Left kidney (tissue), 2 donors: ENCODE results near the gene POLR3A. TPM values are rescaled to one million over a fixed set of nuclear protein-coding genes. Genes with fewer than 3 reads are reported as not detected.

Source experiments
- DNase-seq: peaks from one replicate; pipeline ENCODE4 v3.0.0-alpha.2; 2013
- polyA plus RNA-seq: library from polyadenylated mRNA; unstranded; fragments of 120-200 nt; gene quantifications from one replicate; pipeline ENCODE4 v1.2.1, GENCODE V29; 2013; ENCODE audit not compliant: insufficient read length

POLR3A gene
- polyA plus RNA-seq, 1 donor = 20.3 TPM

DNA sequence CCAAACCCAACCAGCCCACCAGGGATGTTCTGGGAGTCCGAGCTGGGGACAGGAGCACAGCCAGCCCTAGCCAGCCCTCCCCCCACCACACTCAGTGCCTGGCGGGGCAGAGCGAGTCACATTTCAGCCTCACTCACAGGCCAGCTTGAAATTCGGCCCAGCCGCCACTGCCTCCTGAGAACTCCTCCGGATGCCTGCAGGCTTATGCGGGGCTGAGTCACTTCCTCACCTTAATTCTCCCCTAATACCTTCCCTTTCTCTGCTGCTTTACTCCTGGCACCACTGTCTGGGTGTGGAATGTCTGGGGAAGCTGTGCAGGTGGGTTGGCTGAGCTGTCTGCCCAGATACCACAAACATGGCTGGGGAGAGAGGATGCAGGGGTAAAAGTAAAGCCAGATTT is 80.1 kb downstream of the POLR3A start:
- no peak for DNase-seq

DNA sequence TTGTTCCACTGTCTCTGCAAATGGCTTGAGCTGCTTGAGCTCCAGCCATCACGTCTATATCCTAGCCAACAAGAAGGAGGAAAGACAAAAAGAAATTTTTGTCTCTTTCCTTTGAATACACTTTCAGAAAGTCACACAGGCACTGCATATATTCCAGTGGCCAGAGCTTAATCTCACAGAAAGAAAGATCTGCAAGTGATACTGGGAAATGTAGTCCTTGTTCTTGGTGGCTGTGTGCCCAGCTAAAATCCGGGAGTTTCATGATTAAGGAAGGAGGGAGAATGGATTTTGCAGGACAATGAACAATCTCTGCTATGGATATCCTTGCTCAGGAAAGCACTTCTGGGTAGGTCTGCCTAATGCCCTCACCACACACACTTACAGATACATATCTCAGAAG is 83.2 kb downstream of the POLR3A start:
- DNase-seq = no peak

DNA sequence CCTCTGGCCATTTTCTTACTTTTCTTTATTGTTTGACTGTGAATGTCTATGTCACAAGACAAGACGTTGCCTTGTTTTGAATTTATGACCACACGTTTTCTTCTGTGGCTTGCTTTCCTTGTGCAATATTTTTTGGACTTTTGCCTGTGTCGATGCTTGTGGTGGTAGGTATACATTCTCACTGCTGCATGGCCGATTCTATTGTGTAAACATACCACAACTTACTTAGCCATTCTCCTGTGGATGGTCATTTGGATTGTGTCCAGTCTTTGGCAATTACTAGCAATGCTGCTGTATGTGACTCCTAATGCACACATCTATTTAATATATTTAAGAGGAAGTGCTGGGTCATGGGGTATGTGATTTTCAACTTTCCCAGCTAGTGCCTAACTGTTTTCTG is 84.8 kb downstream of the POLR3A start:
- DNase-seq = no peak

DNA sequence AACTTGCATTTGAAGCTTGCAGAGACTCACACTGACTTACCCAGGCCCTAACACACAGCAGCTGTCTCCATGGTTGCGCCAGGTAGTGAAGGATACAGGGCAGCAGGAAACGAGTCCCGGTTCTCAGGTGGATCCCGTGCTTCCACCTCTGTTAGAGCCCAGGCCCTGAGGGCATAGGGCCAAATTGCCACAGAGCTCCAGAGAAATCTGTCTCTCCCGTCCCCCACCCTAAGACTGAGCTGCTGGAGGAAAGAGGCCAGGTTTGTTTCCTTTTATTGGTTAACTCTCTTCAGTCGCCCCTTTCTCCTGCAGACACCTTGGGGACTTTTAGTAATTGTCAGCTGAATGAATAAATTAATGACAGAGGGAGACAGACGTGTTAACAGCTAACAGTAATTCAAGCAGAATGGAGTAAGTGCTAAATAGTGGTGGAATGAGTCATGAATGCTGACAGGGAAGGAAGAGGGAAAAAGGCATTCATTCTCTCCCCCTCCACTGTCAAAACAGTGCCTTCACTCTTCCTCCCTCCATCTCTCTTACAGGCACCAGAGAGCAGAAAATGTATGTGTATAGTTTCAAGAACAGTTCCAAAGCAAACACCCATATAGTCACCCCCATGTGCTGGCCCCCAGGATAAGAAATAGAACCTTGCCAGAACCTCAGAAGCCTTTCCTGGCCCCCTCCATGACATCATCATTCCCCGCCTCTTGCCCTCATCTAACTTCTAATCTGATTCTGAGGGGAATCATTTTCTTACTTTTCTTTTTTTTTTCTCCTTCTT is 86.0 kb downstream of the POLR3A start:
- DNase-seq = peak; percentile 53

DNA sequence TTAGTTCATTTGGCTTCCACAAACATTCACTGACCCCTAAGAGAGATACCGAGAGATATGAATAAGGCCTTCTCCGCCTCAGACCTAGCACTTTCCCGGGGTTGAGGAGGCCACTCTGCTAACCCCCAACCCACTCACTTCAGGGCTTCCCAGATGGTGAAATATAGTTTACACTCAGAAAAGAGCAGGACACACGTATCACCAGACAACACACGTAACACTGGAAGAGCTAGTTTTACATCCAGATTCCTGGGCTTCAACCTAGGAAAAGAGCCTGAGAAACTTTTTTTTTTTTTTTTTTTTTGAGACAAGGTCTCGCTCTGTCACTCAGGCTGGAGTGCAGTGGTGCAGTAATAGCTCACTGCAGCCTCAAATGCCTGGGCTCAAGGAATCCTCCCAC is 87.5 kb downstream of the POLR3A start:
- no peak for DNase-seq

DNA sequence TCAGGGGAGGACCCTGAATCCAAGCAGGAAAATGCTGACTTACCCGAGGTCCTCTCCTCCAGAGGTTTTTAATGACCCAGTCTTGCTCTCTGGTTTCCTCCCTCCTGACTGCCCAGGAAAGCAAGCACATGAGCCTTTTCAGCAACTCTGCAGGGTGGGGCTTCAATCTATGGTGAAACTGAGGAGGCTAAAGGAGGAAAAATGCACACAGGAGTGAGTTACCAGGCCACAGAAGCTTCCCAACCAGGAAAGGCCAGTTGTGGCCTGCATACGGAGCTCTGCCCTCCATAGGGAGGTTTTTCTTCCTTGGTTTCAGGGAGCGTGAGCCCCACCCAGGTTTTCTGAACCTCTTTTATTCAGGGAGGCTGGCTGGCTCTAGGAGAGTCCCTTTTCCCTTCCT is 88.7 kb downstream of the POLR3A start:
- no peak for DNase-seq

DNA sequence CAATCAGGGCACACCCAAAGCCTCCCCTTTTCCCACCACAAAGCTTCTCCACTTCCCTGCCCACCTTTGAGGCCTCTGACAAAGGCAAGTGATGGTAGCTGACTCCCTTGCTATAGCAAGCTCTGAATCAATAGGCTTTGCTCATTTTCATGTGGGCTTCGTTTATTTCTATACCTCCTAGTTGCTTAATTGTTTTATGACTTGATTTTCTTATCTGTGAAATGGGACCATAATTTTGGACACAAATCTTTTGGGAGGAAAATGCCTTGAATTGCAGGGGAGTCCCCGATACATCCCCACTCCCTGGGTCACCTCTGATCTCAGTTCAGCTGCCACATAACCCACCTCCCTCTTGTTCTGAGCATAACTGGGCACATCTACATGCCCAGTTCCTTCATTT is 89.1 kb downstream of the POLR3A start:
- DNase-seq = no peak

DNA sequence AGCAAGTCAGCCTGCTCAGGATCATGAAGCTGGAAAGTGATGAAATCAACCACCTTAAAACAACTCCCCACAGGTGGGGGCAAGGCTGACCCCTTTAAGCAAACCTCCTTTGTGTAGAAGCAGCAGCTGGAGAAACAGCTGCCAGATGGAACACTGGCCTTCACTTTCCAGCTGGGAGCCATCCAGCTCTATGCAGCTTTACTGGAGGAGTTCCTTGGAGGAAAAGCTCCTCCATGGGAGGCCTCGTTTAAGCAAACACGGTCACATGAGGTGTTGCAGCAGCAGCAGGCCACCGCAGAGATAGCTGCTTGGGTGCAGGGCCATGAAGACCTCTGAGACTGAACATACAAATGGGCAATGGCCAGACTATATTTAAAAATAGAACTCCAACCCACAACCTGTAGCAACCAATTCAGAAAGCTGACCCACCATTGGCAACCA is 89.7 kb downstream of the POLR3A start:
- DNase-seq = peak; percentile 74

DNA sequence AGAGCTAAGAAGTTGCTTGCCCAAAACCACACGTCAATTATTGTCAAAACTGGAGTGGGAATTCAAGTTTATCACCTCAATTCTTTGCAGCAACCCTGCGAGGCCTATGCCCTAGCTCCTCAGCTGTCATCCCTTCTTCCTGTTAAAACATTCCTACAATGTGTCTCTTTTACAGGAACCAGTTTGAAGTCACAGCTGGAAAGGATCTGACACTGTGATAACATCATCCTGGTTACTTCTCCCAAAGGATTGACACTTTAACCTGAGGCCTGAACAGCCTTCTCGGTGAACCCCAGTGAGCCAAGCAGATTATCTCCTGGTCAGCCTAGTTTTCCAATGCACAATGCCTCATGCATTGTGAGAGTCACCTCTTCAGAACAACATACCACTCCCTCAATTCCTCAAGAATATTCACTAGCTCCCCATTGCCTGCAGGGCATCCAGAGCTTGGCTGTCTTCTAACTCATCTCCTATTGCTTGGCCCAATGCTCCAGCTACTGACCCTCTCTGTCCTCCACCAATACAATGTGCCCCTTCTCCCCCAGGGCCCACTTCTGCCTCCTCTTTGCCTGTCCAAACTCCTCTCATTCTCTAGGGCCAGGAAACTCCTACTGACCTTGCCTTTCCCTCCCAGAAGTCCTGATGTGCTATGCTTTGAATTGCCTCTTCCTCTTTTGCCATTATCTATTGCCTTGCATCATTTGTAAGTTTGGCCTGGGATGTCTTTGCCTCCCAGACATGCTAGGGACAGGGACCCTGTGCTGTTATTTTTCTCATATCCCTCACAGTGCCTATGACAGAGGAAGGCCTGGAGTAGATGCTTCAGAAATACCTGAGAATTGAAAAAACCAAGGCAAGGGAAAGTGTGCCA is 92.4 kb downstream of the POLR3A start:
- no peak for DNase-seq

DNA sequence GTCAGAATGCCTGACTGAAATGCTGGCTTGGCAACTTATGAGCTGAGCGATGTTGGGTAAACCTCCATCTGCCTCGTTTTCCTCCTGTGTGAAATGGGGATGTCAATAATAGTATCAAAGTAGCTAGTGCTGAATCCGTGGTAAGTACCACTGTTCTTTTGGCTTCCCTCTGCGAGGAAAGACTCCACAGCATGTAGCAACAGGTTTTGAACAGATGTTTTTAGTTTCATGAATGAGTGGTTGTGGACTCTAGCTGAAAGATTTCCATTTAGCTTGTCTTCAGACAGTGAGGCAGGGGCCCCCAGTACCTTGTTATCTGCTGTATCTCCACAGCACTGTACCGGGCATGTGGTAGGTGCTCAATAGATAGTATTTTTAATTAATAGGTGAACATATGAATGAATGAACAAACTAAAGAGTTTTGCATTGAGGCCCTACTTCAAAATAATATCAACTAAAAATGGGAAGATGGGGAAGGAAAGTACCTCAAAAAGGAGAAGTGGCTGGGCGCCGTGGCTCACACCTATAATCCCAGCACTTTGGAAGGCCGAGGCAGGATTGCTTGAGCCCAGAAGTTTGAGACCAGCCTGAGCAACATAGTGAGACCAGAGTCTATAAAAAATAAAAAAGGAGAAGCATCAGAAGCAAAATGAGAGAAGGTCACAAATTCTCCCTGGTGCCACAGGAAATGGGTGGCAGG is 97.1 kb downstream of the POLR3A start:
- DNase-seq = no peak

DNA sequence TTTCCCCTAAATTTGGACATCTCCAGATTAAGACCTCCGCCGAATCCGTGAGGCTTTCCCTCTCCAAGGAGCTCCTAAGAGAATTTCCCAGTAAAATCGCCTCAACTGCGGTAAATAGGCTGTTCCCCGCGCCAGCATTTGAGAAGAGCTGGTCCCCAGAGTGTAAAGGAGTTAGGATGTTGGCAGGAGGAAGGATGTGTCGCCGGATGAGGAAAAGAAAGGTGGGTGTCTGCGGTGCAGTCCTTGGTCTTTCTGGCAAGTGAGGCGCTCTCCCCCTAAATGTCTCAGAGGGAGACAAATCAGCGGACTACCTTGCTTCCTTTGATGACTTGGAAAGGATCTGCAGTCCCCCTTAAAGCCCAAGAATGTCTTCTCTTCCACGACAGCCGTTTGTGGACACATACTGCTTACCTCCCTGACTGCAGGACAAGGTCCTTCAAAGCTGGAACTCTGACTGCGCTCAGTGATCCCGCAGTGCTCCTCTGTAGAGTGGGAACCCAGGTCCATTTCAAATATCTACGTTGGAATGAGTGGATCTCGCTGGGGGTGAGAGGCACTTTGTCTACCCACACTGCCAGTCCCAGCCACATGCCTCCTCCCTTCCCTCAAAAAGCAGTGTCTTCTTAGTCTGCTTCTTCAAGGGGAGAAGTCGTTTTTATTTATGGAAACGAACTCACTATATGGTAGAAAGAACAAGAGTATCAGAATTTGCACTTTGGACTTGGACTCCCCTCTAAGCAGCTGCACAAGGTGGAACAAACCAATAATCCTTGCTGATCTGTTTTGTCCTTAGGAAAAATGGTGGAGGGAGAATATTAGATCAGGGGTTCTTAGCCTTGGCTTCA is 101.7 kb downstream of the POLR3A start:
- no peak for DNase-seq

DNA sequence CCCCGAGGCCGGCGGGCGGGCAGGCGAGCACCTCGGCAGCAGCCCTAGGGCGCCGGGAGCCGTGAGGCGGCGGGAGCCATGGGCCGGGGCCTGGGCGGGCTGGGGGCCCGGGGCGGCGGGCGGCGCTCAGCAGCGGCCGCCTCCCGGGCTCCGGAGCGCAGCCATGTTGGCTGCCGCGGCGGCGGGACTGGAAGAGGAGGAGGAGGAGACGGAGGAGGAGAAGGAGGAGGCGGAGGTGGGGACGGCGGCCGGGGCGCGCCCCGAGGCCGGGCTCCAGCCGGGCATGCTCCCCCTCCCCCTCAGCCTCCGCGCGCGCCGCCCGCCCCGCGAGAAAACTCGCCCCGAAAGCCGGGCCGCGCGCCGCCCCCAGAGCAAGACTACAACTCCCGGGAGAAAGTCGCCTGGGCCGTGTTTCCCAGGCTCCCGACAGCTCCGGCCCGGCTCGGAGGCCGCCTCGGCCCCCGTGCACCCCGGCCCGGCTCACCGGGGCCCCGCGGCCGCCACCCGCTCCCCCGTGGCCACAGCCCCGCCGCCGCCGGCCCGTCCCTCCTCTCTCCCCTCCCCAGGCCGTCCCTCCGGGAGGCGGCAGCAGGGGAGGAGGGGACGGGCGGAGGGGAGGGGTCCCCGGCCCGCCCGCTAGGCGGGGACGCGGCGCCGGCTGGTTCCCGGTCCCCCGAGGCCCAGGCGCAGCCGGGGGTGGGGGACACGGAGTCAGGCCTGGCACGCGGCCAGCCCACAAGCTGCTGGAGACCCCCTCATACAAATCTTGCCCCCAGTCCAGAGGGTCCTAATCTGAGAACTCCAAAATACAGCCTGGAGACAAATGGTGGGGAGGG is 102.5 kb downstream of the POLR3A start, which contains the start of gene DLG5:
TSS of gene DLG5 (minus strand) at position 190 of the 836 bp plus-strand sequence. CDS start 235 bp downstream, outside the sequence.
- no peak for DNase-seq

DNA sequence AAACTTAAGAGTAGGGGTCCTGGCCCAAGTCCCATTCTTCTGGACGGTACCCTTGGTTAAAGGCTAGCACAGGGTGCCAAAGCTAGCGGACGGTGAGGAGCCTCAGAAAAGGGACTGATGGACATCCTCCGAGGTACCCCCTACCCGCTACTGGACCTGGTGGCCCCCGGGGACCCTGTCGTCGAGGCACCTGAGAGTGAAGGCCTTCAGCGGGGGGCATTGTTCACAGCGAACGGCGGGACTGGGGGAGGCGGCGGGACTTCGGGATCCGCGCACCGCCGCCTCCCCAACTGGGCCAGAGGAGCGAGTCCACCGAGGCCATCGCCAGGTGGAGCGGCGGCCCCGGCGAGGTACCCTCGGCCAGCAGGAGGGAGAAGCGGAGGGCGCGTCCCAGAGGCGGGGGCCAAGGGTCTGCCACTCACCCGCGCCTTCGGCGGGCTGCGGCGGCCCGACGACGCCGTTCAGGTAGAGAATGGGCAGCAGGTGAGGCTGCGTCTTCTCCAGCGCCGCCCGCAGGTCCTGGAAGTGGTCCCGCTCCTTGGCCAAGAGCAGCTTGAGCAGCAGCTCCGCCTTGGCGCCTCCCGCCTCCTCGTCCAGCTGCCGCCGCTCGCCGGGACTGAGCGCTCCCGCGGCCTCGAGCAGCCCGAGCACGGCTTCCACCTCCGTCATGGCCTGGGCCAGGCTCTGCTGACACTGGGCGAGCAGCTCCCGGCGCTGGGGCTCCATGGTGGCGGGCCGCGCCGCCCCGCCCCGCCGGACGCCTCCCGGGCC is 103.3 kb downstream of the POLR3A start:
- DNase-seq = no peak

DNA sequence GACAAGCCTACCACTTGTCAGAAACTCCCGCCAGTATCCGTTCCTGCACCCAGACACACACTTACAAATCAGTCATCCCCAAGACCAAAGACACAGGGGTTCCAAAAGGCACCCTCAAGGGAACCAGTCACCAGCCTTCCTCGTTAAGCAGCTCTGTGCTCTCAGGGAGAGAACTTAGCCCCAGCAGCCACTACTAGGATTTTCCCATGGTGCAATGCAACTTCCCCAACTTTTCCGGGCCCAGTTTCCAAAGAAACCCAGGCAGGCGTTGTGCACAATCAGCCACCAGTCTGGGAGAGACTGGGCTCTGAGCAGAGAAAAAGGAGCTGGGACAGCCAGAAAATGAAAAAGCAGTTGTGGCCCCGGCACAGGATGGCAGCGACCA is 103.9 kb downstream of the POLR3A start:
- no peak for DNase-seq

DNA sequence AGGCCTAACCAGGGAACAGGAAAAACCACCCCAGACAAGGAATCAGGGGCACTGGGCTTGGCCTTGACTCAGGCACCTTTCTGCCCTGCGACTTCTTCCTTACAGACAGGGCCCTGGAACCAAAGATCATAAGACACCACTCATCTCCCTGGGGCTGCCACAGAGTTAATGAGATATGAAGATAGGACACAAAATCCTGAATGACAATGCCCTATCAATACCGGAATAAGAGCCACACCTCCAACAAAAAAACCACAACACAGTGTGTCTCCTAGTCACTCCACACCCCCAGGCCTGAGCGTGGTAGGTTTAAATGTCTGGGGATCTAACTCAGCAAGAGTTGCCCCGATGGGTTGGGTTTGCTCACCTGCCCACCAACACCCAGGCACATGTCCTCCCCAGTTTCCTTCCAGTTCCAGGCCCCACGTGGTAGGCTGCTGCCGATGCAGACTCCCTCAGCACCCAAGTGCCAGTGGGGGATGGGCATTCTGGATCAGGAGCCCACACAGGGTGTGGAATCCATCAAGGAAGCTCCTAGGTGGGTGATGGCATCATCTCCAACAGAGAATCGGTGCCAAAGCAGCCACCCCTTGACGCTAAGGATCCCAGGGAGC is 106.6 kb downstream of the POLR3A start:
- no peak for DNase-seq

DNA sequence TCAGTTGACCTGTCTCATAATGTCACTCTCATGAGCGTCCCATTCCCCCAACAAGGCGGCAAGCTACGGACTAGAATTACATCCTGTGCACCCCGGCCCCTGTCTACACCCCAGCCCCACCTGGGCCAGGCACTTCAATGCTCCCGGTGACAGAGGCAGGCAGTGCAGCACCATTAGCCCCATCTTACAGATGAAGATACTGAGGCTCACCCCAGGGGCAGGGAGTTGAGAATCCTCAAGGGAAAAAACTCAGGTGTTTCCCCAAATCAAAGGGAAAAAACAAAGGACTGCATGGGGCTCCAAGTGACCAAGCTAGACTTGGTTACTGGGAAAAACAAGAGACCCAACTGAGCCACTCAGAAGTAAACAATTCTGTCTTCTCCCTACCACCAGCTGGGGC is 107.3 kb downstream of the POLR3A start:
- DNase-seq = no peak

DNA sequence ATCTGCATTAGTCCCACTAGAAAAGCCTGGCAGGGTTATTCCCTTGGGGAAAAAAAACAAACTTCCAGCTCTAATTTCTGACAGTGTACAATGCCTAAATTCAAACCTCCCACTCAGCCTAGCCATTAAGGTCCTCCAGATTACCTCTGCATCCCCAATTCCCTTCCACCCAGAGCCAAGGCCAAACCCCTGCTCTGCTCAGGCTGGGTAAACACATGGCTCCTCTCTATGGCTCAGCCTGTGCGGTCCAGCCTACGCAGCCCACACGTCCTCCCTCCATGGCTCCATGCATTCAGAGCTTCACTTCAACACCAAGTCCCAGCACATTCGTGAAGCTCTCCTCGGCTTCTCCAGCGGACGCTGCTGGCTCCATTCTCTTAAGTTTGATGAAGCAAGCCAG is 107.9 kb downstream of the POLR3A start:
- no peak for DNase-seq

DNA sequence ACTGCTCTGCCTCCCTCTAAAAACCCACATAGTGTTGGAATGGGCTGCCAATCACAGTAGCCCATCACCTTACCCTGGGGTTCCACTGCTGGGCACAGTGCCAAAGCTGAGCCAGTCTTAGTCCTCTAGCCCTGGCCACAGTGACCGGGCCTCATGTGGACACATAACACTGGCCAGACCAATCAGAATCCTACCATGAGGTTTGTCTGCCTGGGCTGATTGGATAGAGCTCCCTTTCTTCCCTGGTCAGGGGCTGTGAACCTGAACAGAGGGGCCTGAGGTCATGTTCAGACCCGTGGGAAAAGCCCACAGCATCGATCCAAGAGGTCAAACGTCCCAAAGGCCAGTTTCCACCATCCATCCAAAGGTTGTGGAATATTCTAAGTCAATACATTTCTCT is 108.8 kb downstream of the POLR3A start:
- DNase-seq = no peak

DNA sequence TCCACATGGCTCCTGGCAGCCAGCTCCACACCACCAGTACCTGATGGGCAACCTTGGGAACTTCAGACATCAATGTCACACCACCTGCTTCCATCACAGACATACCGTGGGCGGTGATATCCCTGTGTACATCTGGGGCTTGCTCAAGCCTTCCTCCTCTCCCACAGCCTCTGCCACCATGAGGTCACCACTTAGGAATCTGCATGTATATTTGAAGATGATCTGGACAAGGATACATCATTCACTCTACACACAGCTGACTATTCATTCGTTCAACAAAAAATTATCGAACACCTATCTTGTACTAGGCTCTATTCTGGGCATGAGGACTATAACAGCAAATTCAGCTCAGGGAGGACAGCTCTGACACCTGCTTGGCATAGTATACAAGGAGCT is 109.6 kb downstream of the POLR3A start:
- DNase-seq = no peak
